ENCODE data around the gene ZNF487.

DNA sequence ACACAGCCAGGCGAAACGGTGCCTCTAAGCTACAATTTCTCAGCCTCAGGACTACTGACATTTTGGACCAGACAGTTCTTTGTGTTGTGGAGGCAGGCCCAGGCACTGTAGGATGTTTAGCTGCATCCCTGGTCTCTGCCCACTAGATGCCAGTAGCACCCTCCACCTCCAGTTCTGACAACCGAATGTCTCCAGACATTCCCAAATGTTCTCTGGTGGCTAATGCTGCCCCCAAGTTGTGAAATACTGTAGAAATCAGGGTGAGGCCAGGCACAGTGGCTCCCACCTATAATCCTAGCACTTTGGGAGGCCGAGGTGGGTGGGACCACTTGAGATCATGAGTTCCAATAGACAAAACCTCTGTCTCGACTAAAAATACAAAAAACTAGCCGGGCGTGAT lies 46.2 kb upstream of the ZNF487 start:
- peak; percentile 19 to 67 (median 40) for TF ChIP-seq CTCF (IDR thresholded peaks at IDR 0.05)
- no peak for TF ChIP-seq POLR2A (IDR thresholded peaks at IDR 0.05)
